ENCODE results near the gene MAP6.

MAP6 gene

DNA sequence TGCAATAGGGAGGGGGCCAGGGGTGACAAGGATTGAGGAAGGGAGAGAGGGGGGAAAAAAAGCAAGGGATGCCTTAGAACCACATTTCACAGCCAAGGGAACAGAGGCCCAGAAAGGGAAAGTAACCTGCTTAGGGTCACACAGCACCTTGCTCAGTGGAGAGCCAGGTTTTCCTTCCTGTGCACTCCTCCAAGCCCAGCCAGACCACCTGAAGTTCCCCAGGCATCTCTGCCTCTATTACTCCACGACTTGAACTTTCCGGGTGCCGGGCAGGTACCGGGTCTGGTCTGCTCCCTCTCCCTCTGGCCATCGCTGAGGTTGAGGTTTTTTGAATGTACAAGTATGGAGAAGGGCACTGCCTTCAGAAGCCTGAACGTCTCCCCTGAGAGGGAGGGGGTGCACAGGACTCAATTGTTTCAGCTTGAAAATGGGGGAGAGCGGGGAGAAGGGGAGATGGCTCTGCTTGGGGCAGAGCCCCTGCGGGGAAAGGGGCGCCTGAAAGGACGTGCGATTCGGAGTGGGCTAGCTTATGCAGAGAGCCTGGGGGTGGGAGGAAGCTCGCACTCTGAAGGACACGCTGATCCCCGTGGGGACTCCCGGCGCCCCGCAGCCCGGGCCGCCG is 107.3 kb downstream of the MAP6 start:
- Histone ChIP-seq H3K27me3 (replicated peaks; ENCODE audit: control insufficient read depth, insufficient read depth, low read length) (no peaks in the 10 kb centered on the region), H3K36me3 (ENCODE audit: control insufficient read depth, insufficient read depth, low read length) (no peaks in the 10 kb centered on the region; the same call in 1 of the 2 replicates), H3K4me3 (replicated peaks; ENCODE audit: low read depth, low read length) (peak overlapping the region; percentile 81)
- peak; percentile 62 for DNase-seq (ENCODE audit: extremely low read depth, insufficient read length)
- TF ChIP-seq, protein P1, sequence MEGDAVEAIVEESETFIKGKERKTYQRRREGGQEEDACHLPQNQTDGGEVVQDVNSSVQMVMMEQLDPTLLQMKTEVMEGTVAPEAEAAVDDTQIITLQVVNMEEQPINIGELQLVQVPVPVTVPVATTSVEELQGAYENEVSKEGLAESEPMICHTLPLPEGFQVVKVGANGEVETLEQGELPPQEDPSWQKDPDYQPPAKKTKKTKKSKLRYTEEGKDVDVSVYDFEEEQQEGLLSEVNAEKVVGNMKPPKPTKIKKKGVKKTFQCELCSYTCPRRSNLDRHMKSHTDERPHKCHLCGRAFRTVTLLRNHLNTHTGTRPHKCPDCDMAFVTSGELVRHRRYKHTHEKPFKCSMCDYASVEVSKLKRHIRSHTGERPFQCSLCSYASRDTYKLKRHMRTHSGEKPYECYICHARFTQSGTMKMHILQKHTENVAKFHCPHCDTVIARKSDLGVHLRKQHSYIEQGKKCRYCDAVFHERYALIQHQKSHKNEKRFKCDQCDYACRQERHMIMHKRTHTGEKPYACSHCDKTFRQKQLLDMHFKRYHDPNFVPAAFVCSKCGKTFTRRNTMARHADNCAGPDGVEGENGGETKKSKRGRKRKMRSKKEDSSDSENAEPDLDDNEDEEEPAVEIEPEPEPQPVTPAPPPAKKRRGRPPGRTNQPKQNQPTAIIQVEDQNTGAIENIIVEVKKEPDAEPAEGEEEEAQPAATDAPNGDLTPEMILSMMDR (IDR thresholded peaks at IDR 0.05; ENCODE audit: insufficient read depth, low read length, poor library complexity, severe bottlenecking) = no peak

DNA sequence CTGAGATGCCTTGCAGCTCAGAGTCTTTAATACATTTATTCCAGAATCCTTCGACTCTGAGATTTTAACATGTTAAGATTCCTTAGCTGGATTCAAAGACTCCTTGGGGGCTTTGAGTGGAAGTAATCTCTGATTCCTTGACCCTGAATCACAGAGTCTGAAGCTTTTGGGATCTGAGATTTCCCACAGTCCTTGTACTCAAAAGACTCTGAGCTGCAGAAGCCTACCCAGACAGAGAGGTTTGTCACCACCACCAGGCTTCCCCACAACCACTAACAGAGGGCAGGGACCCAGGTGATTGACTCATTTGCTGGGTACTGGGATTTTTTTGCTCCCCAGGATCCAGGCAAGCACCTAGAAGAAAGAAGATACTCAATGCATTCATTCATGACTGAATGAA is 108.2 kb downstream of the MAP6 start:
- no peak for DNase-seq (ENCODE audit: extremely low read depth, insufficient read length)

DNA sequence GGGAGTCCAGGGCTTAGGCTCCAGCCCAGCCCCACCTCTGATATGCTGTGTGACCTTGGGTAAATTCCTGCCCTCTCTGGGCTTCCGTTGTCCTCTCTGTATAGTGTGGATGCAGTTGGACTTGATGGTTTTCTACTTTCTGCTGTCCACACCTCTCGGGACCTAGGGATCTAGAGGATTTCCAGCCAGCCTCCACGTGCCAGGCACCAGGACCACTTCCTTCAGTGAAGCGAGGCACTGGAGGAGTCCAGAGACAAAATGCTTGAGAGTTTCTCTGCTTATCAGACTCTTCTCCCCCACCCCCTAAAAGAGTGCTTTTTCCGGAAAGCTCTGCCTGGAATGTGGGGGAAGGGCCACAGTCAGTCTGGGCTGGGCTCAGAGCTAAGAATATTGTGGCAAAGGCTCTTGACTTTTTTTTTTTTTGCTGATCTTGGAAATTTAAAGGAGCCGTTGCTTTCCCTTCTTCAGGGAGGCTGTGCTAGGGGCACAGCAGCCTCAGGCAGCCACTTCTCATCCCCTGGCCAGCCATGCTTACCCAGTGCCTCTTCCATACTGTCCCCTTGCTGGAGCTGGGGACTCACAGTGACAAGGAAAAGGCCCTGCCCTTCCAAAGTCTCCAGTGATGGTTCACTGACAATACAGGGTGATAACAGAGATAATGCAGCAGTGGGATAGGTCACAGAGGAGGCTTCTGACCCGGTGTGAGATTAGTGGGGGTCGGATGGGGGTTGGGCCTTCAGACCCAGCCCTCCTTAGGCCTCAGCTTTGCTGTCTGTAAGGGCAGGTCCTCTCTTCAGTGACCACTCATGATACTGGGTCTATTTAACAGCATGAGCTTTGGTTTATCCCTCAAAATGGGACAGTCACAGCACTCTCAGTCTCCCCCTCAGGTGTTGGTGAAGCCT is 109.6 kb downstream of the MAP6 start:
- Histone ChIP-seq H3K4me3 (replicated peaks; ENCODE audit: low read depth, low read length) (no peak overlapping the region), H3K36me3 (ENCODE audit: control insufficient read depth, insufficient read depth, low read length) (no peaks in the 10 kb centered on the region), H3K27me3 (replicated peaks; ENCODE audit: control insufficient read depth, insufficient read depth, low read length) (no peaks in the 10 kb centered on the region)
- TF ChIP-seq, protein P1 (IDR thresholded peaks at IDR 0.05; ENCODE audit: insufficient read depth, low read length, poor library complexity, severe bottlenecking) = no peak
- no peak for DNase-seq (ENCODE audit: extremely low read depth, insufficient read length)

More for the DNA sequence above, 108.2 kb downstream of the MAP6 start:
- no peak overlapping the region for H3K4me3 ChIP-seq (replicated peaks; ENCODE audit: low read depth, low read length)
- no peaks in the 10 kb centered on the region for H3K27me3 ChIP-seq (replicated peaks; ENCODE audit: control insufficient read depth, insufficient read depth, low read length)
- TF ChIP-seq, protein P1 (IDR thresholded peaks at IDR 0.05; ENCODE audit: insufficient read depth, low read length, poor library complexity, severe bottlenecking) = no peak
- H3K36me3 ChIP-seq (ENCODE audit: control insufficient read depth, insufficient read depth, low read length) = no peaks in the 10 kb centered on the region; the same call in 1 of the 2 replicates

DNA sequence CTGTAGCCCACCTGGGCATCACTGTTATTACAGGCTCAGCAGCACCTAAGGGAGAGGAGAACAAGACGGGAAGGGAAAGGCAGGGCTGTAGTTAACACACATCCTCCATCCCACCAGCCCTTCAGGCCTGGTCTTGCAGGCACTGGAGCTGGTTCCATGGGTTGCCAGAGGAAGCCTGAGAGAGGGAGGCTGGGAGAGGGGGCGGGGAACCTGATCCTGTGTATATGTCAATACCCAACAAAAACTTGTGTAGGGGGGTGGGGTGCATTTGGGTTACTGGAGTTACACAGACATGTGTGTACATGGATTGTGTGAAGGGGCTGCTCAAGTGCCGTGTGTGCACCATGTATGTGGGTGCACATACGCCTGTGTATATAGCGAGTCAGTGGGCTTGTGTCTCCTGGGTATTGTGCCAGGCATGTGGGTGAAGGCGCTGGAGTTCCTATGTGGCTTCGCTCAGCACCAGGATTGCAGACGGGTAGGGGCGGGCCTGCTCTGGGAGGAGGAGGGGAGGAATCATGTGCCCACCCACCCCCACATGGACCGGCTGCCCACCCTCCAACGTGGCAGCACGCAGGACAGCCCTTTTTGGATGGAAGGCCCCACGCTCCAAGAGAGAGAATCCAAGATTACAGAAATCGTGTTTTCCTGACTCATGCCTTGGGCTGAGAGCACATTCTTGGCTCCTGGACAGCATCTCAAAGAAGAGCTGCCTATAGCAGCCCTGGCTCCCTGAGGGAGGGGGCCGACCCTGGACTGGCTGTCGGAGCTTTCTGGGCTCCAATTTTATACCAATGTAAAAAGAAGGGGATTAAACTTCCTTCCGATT is 111.0 kb downstream of the MAP6 start:
- H3K27me3 ChIP-seq (replicated peaks; ENCODE audit: control insufficient read depth, insufficient read depth, low read length) = no peaks in the 10 kb centered on the region
- no peak overlapping the region for H3K4me3 ChIP-seq (replicated peaks; ENCODE audit: low read depth, low read length)
- H3K36me3 ChIP-seq (ENCODE audit: control insufficient read depth, insufficient read depth, low read length) = no peaks in the 10 kb centered on the region
- no peak for DNase-seq (ENCODE audit: extremely low read depth, insufficient read length)
- TF ChIP-seq, protein P1 (IDR thresholded peaks at IDR 0.05; ENCODE audit: insufficient read depth, low read length, poor library complexity, severe bottlenecking) = no peak

DNA sequence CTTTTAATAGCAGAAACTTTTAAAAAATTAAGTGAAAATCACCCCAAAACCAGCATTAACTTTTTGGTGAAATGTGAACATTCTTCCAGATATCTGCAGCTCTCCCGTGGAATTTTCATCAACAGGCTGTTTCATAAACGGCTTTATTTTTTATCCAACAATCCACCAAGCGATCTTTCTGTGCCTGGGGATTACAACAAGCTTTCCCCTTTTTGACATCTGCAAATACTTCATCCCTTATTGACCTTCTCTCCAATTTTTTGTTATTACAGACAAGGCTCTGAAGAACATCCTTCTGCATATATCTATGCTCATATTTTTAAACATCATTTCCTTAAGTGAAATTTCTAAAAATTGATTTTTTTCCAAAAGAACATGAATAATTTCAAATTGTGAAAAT is 112.6 kb downstream of the MAP6 start:
- Histone ChIP-seq H3K4me3 (replicated peaks; ENCODE audit: low read depth, low read length) (no peak overlapping the region), H3K36me3 (ENCODE audit: control insufficient read depth, insufficient read depth, low read length) (no peaks in the 10 kb centered on the region), H3K27me3 (replicated peaks; ENCODE audit: control insufficient read depth, insufficient read depth, low read length) (no peaks in the 10 kb centered on the region)
- TF ChIP-seq, protein P1 (IDR thresholded peaks at IDR 0.05; ENCODE audit: insufficient read depth, low read length, poor library complexity, severe bottlenecking) = no peak
- no peak for DNase-seq (ENCODE audit: extremely low read depth, insufficient read length)
